Esophagus squamous epithelium (tissue), 5 donors: ENCODE data around the gene BPIFB1. TPM values are rescaled to one million over a fixed set of nuclear protein-coding genes. Genes with fewer than 3 reads are reported as not detected.

ENCODE experiments used
- DNase-seq: peaks from one replicate; lab custom pipeline; 2025; lab: John Stamatoyannopoulos, UW
- H3K27ac ChIP-seq, 4 donors: fragments of 200-600 bp; sonication (generic); one replicate each; pipeline ENCODE4 v1.5.1; 2016 to 2019; ENCODE audit warnings: mild to moderate bottlenecking in 1 of 4
- H3K27me3 ChIP-seq, 4 donors: fragments of 200-600 bp; sonication (generic); 1 replicate in 3 of 4; 2 replicates in 1 of 4; pipeline versions ENCODE4 v1.5.1 to v1.6.0; 2017 to 2021; ENCODE audit warnings: antibody characterized with exemption in 1 of 4
- H3K36me3 ChIP-seq, 3 donors: fragments of 200-600 bp; sonication (generic); one replicate each; pipeline ENCODE4 v1.5.1; 2016 to 2019
- H3K4me1 ChIP-seq, 3 donors: fragments of 200-600 bp; sonication (generic); one replicate each; pipeline ENCODE4 v1.5.1; 2017 to 2019
- H3K4me3 ChIP-seq, 4 donors: fragments of 200-600 bp; sonication (generic); 1 replicate in 3 of 4; 2 replicates in 1 of 4; pipeline ENCODE4 v1.5.1; 2016 to 2019; ENCODE audit warnings: mild to moderate bottlenecking in 2 of 4, moderate library complexity in 1 of 4
- H3K9me3 ChIP-seq, 3 donors: fragments of 200-600 bp; sonication (generic); one replicate each; pipeline ENCODE4 v1.5.1; 2016 to 2019
- CTCF ChIP-seq, 6 experiments: fragments of 450-650 bp in 4 of 6; fragments of 200-600 bp in 2 of 6; sonication (generic) in 2 of 6; IDR thresholded peaks; one replicate each; pipeline ENCODE4 v1.5.1; 2016 to 2019; ENCODE audit warnings: antibody characterized with exemption in 6 of 6, mild to moderate bottlenecking in 4 of 6, moderate library complexity in 4 of 6
- POLR2A ChIP-seq, 4 donors: fragments of 450-650 bp; IDR thresholded peaks; one replicate each; pipeline ENCODE4 v1.6.1; 2017; ENCODE audit warnings: antibody characterized with exemption in 4 of 4, mild to moderate bottlenecking in 4 of 4, moderate library complexity in 3 of 4
- WGBS, 2 donors: methylation state at CpG; one replicate each; pipeline ENCODE4 v1.1.5; 2018; 5-methylcytosine and 5-hydroxymethylcytosine counted together
- intact Hi-C: fragments of 100-400 bp; cut with DNase I; formaldehyde crosslinking; loops from one replicate; pipeline ENCODE4 v1.15.0; 2022
- total RNA-seq, 4 donors: library from RNA; depleted of rRNA; stranded (reverse); fragments of >200 nt; gene quantifications; one replicate each; pipeline ENCODE4 v1.1.0, GENCODE V29; 2016
- donor health status: DM: yes; HTN: yes; CAD: no.

Gene BPIFB1
- total RNA-seq, 4 donors from 2014 or later = 0.38 to 99.4 (median 4.3) TPM; not detected in 1

- no peaks in the 10 kb centered on the region for H3K4me1 ChIP-seq
- 64 to 83% methylated on average over 3 to 6 of the region's 8 CpGs for WGBS, 2 donors
Measured at GRCh38 chr20:33291416-33291815, 8.4 kb downstream of the BPIFB1 start.

GRCh38 chr20:33291830-33292355 is 8.9 kb downstream of the BPIFB1 start:
- Histone ChIP-seq H3K9me3 (no peaks in the 10 kb centered on the region), H3K27ac (no peak overlapping the region), H3K27me3 (peaks cover 0 to 63% (median 0%) of the 10 kb centered on the region in 4 donors), H3K36me3 (no peaks in the 10 kb centered on the region), H3K4me1 (no peaks in the 10 kb centered on the region), H3K4me3 (no peak overlapping the region)
- no peak for DNase-seq
- WGBS, 2 donors = 35% methylated on average over 6 of the region's 7 CpGs
- TF ChIP-seq POLR2A (IDR thresholded peaks at IDR 0.05) = no peak
- peak; percentile 63 to 84 (median 80) for TF ChIP-seq CTCF (IDR thresholded peaks at IDR 0.05)
- intact Hi-C loops = loop anchor here (5.0 kb wide), 1 partner anchor 390 kb away; no protein-coding TSS in a partner anchor

More at GRCh38 chr20:33291416-33291815, 8.4 kb downstream of the BPIFB1 start:
- TF ChIP-seq POLR2A (IDR thresholded peaks at IDR 0.05) = no peak
- no peak for TF ChIP-seq CTCF (IDR thresholded peaks at IDR 0.05)
- peaks cover 0 to 67% (median 0%) of the 10 kb centered on the region in 4 donors for H3K27me3 ChIP-seq
- no peaks in the 10 kb centered on the region for H3K9me3 ChIP-seq
- no peaks in the 10 kb centered on the region for H3K36me3 ChIP-seq
- intact Hi-C loops = loop anchor here (5.0 kb wide), 1 partner anchor 389 kb away; no protein-coding TSS in a partner anchor
- no peak for DNase-seq
- no peak overlapping the region for H3K27ac ChIP-seq
- H3K4me3 ChIP-seq = no peak overlapping the region

- Histone ChIP-seq H3K27ac (no peak overlapping the region), H3K36me3 (no peaks in the 10 kb centered on the region), H3K4me3 (no peak overlapping the region), H3K27me3 (peaks cover 0 to 53% (median 0%) of the 10 kb centered on the region in 4 donors), H3K9me3 (no peaks in the 10 kb centered on the region), H3K4me1 (peaks cover 0 to 6% (median 3%) of the 10 kb centered on the region in 3 donors)
- TF ChIP-seq CTCF (IDR thresholded peaks at IDR 0.05) (no peak), POLR2A (IDR thresholded peaks at IDR 0.05) (no peak)
- WGBS, 2 donors = 42 to 81% methylated on average over 2 to 3 of the region's 3 CpGs
- intact Hi-C loops = no loop called here
- no peak for DNase-seq
Measured at GRCh38 chr20:33296206-33296605, 13.2 kb downstream of the BPIFB1 start.

GRCh38 chr20:33298391-33298790 is 15.4 kb downstream of the BPIFB1 start:
- Histone ChIP-seq H3K27me3 (peaks cover 0 to 42% (median 0%) of the 10 kb centered on the region in 4 donors), H3K27ac (no peak overlapping the region), H3K4me1 (peaks cover 0 to 6% (median 3%) of the 10 kb centered on the region in 3 donors), H3K36me3 (no peaks in the 10 kb centered on the region), H3K9me3 (no peaks in the 10 kb centered on the region), H3K4me3 (no peak overlapping the region)
- intact Hi-C loops = no loop called here
- WGBS, 2 donors = 63 to 79% methylated on average over 9 to 11 of the region's 11 CpGs
- no peak for DNase-seq
- TF ChIP-seq POLR2A (IDR thresholded peaks at IDR 0.05) = no peak

GRCh38 chr20:33299111-33299603 is 16.1 kb downstream of the BPIFB1 start:
- Histone ChIP-seq H3K27ac (no peak overlapping the region), H3K9me3 (no peaks in the 10 kb centered on the region), H3K4me1 (peaks cover 0 to 6% (median 3%) of the 10 kb centered on the region in 3 donors), H3K4me3 (no peak overlapping the region), H3K27me3 (peaks cover 0 to 39% (median 0%) of the 10 kb centered on the region in 4 donors), H3K36me3 (no peaks in the 10 kb centered on the region)
- no peak for TF ChIP-seq POLR2A (IDR thresholded peaks at IDR 0.05)
- TF ChIP-seq CTCF (IDR thresholded peaks at IDR 0.05) = peak; percentile 76 to 94 (median 81)
- intact Hi-C loops = no loop called here
- no peak for DNase-seq
- 46 to 60% methylated on average over 4 to 6 of the region's 24 CpGs for WGBS, 2 donors
